H9 (cell line): ENCODE results near the gene MBNL1. TPM values are rescaled to one million over a fixed set of nuclear protein-coding genes. Genes with fewer than 3 reads are reported as not detected.
A peak's percentile ranks its signal among the peaks of the same experiment; 100 is the strongest.

Source experiments
- DNase-seq: peaks from one replicate; pipeline ENCODE4 v3.0.0-alpha.2; 2017
- H2AFZ ChIP-seq: one replicate; pipeline ENCODE4 v1.6.1; 2013; ENCODE audit warnings: mild to moderate bottlenecking, low read length, control low read depth, moderate library complexity
- H2AK5ac ChIP-seq: 2 replicates; pipeline ENCODE4 v1.6.1; 2013; ENCODE audit warnings: low read length, control low read depth, mixed read lengths; ENCODE audit not compliant: insufficient read length
- H2BK120ac ChIP-seq: one replicate; pipeline ENCODE4 v1.6.1; 2013; ENCODE audit warnings: low read depth, mild to moderate bottlenecking, low read length, control low read depth, inconsistent platforms; ENCODE audit not compliant: poor library complexity, severe bottlenecking
- H2BK12ac ChIP-seq: 2 replicates; pipeline ENCODE4 v1.6.1; 2013; ENCODE audit warnings: low read length, control low read depth, mixed read lengths, low read depth; ENCODE audit not compliant: insufficient read length
- H2BK15ac ChIP-seq: 2 replicates; pipeline ENCODE4 v1.6.1; 2013; ENCODE audit warnings: low read depth, low read length, control low read depth
- H2BK20ac ChIP-seq: one replicate; pipeline ENCODE4 v1.6.1; 2013; ENCODE audit warnings: low read depth, mild to moderate bottlenecking, low read length, control low read depth, inconsistent platforms; ENCODE audit not compliant: poor library complexity, severe bottlenecking
- H2BK5ac ChIP-seq: 2 replicates; pipeline ENCODE4 v1.6.1; 2013; ENCODE audit warnings: low read length, control low read depth, mixed read lengths; ENCODE audit not compliant: insufficient read length
- H3K14ac ChIP-seq: 2 replicates; pipeline ENCODE4 v1.6.1; 2013; ENCODE audit warnings: low read length, control low read depth; ENCODE audit not compliant: insufficient read depth
- H3K18ac ChIP-seq: 2 replicates; pipeline ENCODE4 v1.6.1; 2013; ENCODE audit warnings: low read depth, mild to moderate bottlenecking, mixed read lengths, low read length, control low read depth; ENCODE audit not compliant: insufficient read length
- H3K23ac ChIP-seq: 2 replicates; pipeline ENCODE4 v1.6.1; 2013; ENCODE audit warnings: low read length, control low read depth, mixed read lengths, low read depth; ENCODE audit not compliant: insufficient read length
- H3K23me2 ChIP-seq: 2 replicates; pipeline ENCODE4 v1.6.1; 2013; ENCODE audit warnings: low read depth, mild to moderate bottlenecking, mixed read lengths, low read length, control low read depth; ENCODE audit not compliant: insufficient read length, poor library complexity, severe bottlenecking
- H3K27ac ChIP-seq: 2 replicates; pipeline ENCODE4 v1.5.1; 2013; ENCODE audit warnings: low read length, control low read depth, mixed read lengths, low read depth; ENCODE audit not compliant: insufficient read length
- H3K27me3 ChIP-seq: 2 replicates; pipeline ENCODE4 v1.6.1; 2013; ENCODE audit warnings: low read length, control low read depth, inconsistent platforms; ENCODE audit not compliant: insufficient read depth
- H3K4ac ChIP-seq: 2 replicates; pipeline ENCODE4 v1.6.1; 2013; ENCODE audit warnings: low read depth, mild to moderate bottlenecking, control low read depth, inconsistent platforms, low read length, moderate library complexity
- H3K4me1 ChIP-seq: 2 replicates; pipeline ENCODE4 v1.6.1; 2013; ENCODE audit warnings: low read length, control low read depth, inconsistent platforms; ENCODE audit not compliant: insufficient read depth
- H3K4me2 ChIP-seq: 2 replicates; pipeline ENCODE4 v1.6.1; 2013; ENCODE audit warnings: low read length, control low read depth, mixed read lengths; ENCODE audit not compliant: insufficient read length, insufficient read depth
- H3K56ac ChIP-seq: 2 replicates; pipeline ENCODE4 v1.6.1; 2013; ENCODE audit warnings: low read depth, mild to moderate bottlenecking, mixed read lengths, low read length, control low read depth; ENCODE audit not compliant: insufficient read length
- H3K79me1 ChIP-seq: 2 replicates; pipeline ENCODE4 v1.6.1; 2013; ENCODE audit warnings: low read depth, mild to moderate bottlenecking, moderate library complexity, low read length, control low read depth, inconsistent platforms; ENCODE audit not compliant: insufficient read depth, poor library complexity, severe bottlenecking
- H3K79me2 ChIP-seq: 2 replicates; pipeline ENCODE4 v1.6.1; 2013; ENCODE audit warnings: low read length, control low read depth, inconsistent platforms; ENCODE audit not compliant: insufficient read depth
- H3K9ac ChIP-seq: 2 replicates; pipeline ENCODE4 v1.6.1; 2013; ENCODE audit warnings: low read length, control low read depth, mixed read lengths; ENCODE audit not compliant: insufficient read length; ENCODE audit errors: extremely low read depth
- H3K9me3 ChIP-seq: one replicate; pipeline ENCODE4 v1.6.1; 2013; ENCODE audit warnings: low read depth, low read length, inconsistent platforms; ENCODE audit not compliant: control insufficient read depth
- H3T11ph ChIP-seq: one replicate; pipeline ENCODE4 v1.6.1; 2013; ENCODE audit warnings: mild to moderate bottlenecking, low read length, control low read depth, inconsistent platforms
- H4K20me1 ChIP-seq: one replicate; pipeline ENCODE4 v1.6.1; 2013; ENCODE audit not compliant: control insufficient read depth, insufficient read length, insufficient read depth
- H4K5ac ChIP-seq: 2 replicates; pipeline ENCODE4 v1.6.1; 2013; ENCODE audit warnings: low read depth, mild to moderate bottlenecking, mixed read lengths, low read length, control low read depth; ENCODE audit not compliant: insufficient read length
- H4K8ac ChIP-seq: replicated peaks from 2 replicates; pipeline ENCODE4 v1.6.1; 2013; ENCODE audit warnings: low read length, control low read depth, mixed read lengths, low read depth; ENCODE audit not compliant: insufficient read length
- H4K91ac ChIP-seq: 2 replicates; pipeline ENCODE4 v1.6.1; 2013; ENCODE audit warnings: low read depth, mild to moderate bottlenecking, moderate library complexity, mixed read lengths, low read length, control low read depth; ENCODE audit not compliant: insufficient read length
- H3K27ac Mint-ChIP-seq, 3 experiments: 2 replicates in 2 of 3; 3 replicates in 1 of 3; pipeline ENCODE4 v1.8.0; 2020 to 2021; ENCODE audit warnings: mixed read lengths in 3 of 3, mild to moderate bottlenecking in 1 of 3, moderate library complexity in 1 of 3
- H3K27me3 Mint-ChIP-seq: 2 replicates; pipeline ENCODE4 v1.8.0; 2021; ENCODE audit warnings: low read depth, mild to moderate bottlenecking, moderate library complexity, mixed read lengths
- H3K36me3 Mint-ChIP-seq, 3 experiments: 2 replicates in 2 of 3; 3 replicates in 1 of 3; pipeline ENCODE4 v1.8.0; 2020 to 2021; ENCODE audit warnings: low read depth in 3 of 3, mixed read lengths in 3 of 3; ENCODE audit not compliant: insufficient read depth in 1 of 3
- H3K4me1 Mint-ChIP-seq, 2 experiments: 2 replicates each; pipeline ENCODE4 v1.8.0; 2020; ENCODE audit warnings: mixed read lengths in 2 of 2
- H3K4me3 Mint-ChIP-seq, 2 experiments: 2 replicates in 1 of 2; 3 replicates in 1 of 2; pipeline ENCODE4 v1.8.0; 2020 to 2021; ENCODE audit warnings: mild to moderate bottlenecking in 2 of 2, mixed read lengths in 2 of 2, moderate library complexity in 1 of 2
- H3K9me3 Mint-ChIP-seq, 2 experiments: 2 replicates in 1 of 2; 3 replicates in 1 of 2; pipeline ENCODE4 v1.8.0; 2020; ENCODE audit warnings: mild to moderate bottlenecking in 2 of 2, mixed read lengths in 2 of 2, moderate library complexity in 1 of 2
- WGBS: extraction: QIAGEN DNeasy Blood & Tissue Kit; methylation state at CpG from one replicate; pipeline ENCODE4 v1.1.7; 2013; ENCODE audit warnings: missing lambda C conversion rate, low lambda C conversion rate, mixed read lengths; ENCODE audit not compliant: insufficient read length; ENCODE audit errors: extremely low coverage; 5-methylcytosine and 5-hydroxymethylcytosine counted together
- total RNA-seq: library from RNA; stranded (reverse); gene quantifications from 2 replicates; pipeline ENCODE4 v1.2.1, GENCODE V29; 2021
- TF ChIP-seq, protein P1 (sequence below): fragments of 200-600 bp; sonication (generic); conservative IDR thresholded peaks from 3 replicates; pipeline ENCODE4 v1.8.0; 2021; ENCODE audit warnings: antibody characterized with exemption, mild to moderate bottlenecking

MBNL1 gene
- total RNA-seq, 1 experiment from 2014 or later = 14.9 TPM

DNA sequence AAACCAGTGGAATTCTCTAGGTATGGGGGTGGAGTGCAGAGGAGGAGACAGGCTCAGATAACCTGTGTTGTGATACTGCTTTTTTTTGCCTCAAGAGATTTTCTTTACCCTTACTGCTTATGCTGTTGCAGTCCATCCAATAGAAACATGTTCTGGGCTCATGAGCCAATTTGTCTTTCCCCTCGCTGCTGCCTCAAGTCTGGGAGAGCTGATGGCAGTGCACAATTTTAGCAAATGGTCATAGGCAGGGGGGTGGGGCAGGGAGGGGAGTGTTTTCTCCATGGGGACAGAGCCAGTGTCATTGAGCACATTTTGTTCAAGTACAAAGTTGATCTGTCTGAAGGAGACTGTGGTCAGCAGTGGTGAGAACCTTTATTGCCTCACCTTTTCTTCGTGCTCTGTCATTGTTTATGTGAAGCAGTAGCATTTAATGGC lies 134.9 kb downstream of the MBNL1 start:
- no peak overlapping the region for H3K4ac ChIP-seq
- no peak overlapping the region for H3K23ac ChIP-seq
- no peak overlapping the region for H2BK120ac ChIP-seq
- no peaks in the 10 kb centered on the region for H3K9me3 ChIP-seq
- no peak overlapping the region for H4K8ac ChIP-seq
- H2BK20ac ChIP-seq = no peak overlapping the region
- no peak overlapping the region for H2BK12ac ChIP-seq
- WGBS = no CpG with 5 or more reads among the region's 2 CpGs
- Mint-ChIP-seq H3K4me1 (peaks cover 37 to 40% of the 10 kb centered on the region in 2 experiments), H3K9me3 (no peaks in the 10 kb centered on the region), H3K27ac (peak overlapping the region; percentile 85 to 96 (median 89)), H3K27me3 (no peaks in the 10 kb centered on the region), H3K4me3 (no peak overlapping the region), H3K36me3 (no peaks in the 10 kb centered on the region; a peak in 1 of 7 replicates)
- H2AK5ac ChIP-seq = no peak overlapping the region
- H3K14ac ChIP-seq = no peak overlapping the region
- H3T11ph ChIP-seq = no peak overlapping the region
- H3K79me2 ChIP-seq = peaks cover 2% of the 10 kb centered on the region; the same call in 1 of the 2 replicates
- no peak overlapping the region for H3K56ac ChIP-seq
- no peak for DNase-seq
- no peaks in the 10 kb centered on the region for H3K79me1 ChIP-seq
- H3K4me1 ChIP-seq = peaks cover 8% of the 10 kb centered on the region; the same call in 1 of the 2 replicates
- no peaks in the 10 kb centered on the region for H4K20me1 ChIP-seq
- H3K27ac ChIP-seq = no peak overlapping the region
- H4K5ac ChIP-seq = no peak overlapping the region
- no peaks in the 10 kb centered on the region for H3K27me3 ChIP-seq
- no peak overlapping the region for H4K91ac ChIP-seq
- no peak overlapping the region for H2BK15ac ChIP-seq
- H3K23me2 ChIP-seq = no peaks in the 10 kb centered on the region
- H3K4me2 ChIP-seq = no peak overlapping the region
- H2BK5ac ChIP-seq = no peak overlapping the region
- H3K9ac ChIP-seq = no peak overlapping the region
- TF ChIP-seq, protein P1, sequence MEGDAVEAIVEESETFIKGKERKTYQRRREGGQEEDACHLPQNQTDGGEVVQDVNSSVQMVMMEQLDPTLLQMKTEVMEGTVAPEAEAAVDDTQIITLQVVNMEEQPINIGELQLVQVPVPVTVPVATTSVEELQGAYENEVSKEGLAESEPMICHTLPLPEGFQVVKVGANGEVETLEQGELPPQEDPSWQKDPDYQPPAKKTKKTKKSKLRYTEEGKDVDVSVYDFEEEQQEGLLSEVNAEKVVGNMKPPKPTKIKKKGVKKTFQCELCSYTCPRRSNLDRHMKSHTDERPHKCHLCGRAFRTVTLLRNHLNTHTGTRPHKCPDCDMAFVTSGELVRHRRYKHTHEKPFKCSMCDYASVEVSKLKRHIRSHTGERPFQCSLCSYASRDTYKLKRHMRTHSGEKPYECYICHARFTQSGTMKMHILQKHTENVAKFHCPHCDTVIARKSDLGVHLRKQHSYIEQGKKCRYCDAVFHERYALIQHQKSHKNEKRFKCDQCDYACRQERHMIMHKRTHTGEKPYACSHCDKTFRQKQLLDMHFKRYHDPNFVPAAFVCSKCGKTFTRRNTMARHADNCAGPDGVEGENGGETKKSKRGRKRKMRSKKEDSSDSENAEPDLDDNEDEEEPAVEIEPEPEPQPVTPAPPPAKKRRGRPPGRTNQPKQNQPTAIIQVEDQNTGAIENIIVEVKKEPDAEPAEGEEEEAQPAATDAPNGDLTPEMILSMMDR = no peak
- no peak overlapping the region for H2AFZ ChIP-seq
- peak overlapping the region; percentile 34 for H3K18ac ChIP-seq
